HepG2 (cell line): ENCODE measurements around the gene ADCY9. TPM values are rescaled to one million over a fixed set of nuclear protein-coding genes. Genes with fewer than 3 reads are reported as not detected.

ENCODE experiments used
- ELF3 ChIP-seq: IDR thresholded peaks from 2 replicates; pipeline ENCODE4 v1.6.1; 2016; ENCODE audit warnings: missing genetic modification reagents, missing compliant biosample characterization
- ERF ChIP-seq: IDR thresholded peaks from 2 replicates; pipeline ENCODE4 v1.6.1; 2018; ENCODE audit warnings: missing biosample characterization, missing genetic modification reagents
- HNRNPL ChIP-seq: fragments of 200-400 bp; formaldehyde crosslinking; IDR thresholded peaks from 2 replicates; pipeline ENCODE4 v1.6.1; 2017; ENCODE audit warnings: mild to moderate bottlenecking, low read depth, low read length
- HNRNPUL1 ChIP-seq: fragments of 200-400 bp; formaldehyde crosslinking; IDR thresholded peaks from 2 replicates; pipeline ENCODE4 v1.6.1; 2017; ENCODE audit warnings: low read depth, mild to moderate bottlenecking, low read length, moderate library complexity
- MIXL1 ChIP-seq: IDR thresholded peaks from 2 replicates; pipeline ENCODE4 v1.6.1; 2016
- NONO ChIP-seq, 2 experiments: fragments of 450-650 bp in 1 of 2; sonication (generic) in 1 of 2; formaldehyde crosslinking in 1 of 2; IDR thresholded peaks in 1 of 2; conservative IDR thresholded peaks in 1 of 2; 2 replicates each; pipeline versions ENCODE4 v1.6.1 to v1.8.0; 2017 to 2022; ENCODE audit warnings: mild to moderate bottlenecking in 1 of 2, missing genetic modification reagents in 1 of 2, moderate library complexity in 1 of 2
- RFXANK ChIP-seq: IDR thresholded peaks from 2 replicates; pipeline ENCODE4 v1.6.1; 2016
- SAP130 ChIP-seq: IDR thresholded peaks from 2 replicates; pipeline ENCODE4 v1.6.1; 2016; ENCODE audit warnings: low read depth
- SP140L ChIP-seq: sonication (generic); formaldehyde crosslinking; IDR thresholded peaks from 2 replicates; pipeline ENCODE4 v1.4.0; 2020; ENCODE audit warnings: missing genetic modification reagents, borderline replicate concordance
- SYNCRIP ChIP-seq: fragments of 200-400 bp; formaldehyde crosslinking; IDR thresholded peaks from 2 replicates; pipeline ENCODE4 v1.6.1; 2018; ENCODE audit warnings: mild to moderate bottlenecking, low read depth, low read length; ENCODE audit not compliant: insufficient read depth
- ZBTB2 ChIP-seq: sonication (generic); formaldehyde crosslinking; IDR thresholded peaks from 2 replicates; pipeline ENCODE4 v1.8.0; 2022; ENCODE audit warnings: low read depth, missing genetic modification reagents
- ZBTB38 ChIP-seq: sonication (generic); formaldehyde crosslinking; IDR thresholded peaks from 2 replicates; pipeline ENCODE4 v1.5.1; 2020; ENCODE audit warnings: mild to moderate bottlenecking, missing genetic modification reagents
- ZNF124 ChIP-seq: sonication (generic); formaldehyde crosslinking; IDR thresholded peaks from 2 replicates; pipeline ENCODE4 v1.4.0; 2020; ENCODE audit warnings: missing genetic modification reagents
- ZNF326 ChIP-seq: sonication (generic); formaldehyde crosslinking; IDR thresholded peaks from 2 replicates; pipeline ENCODE4 v1.4.0; 2020; ENCODE audit warnings: missing genetic modification reagents, borderline replicate concordance
- ZNF34 ChIP-seq: sonication (generic); formaldehyde crosslinking; IDR thresholded peaks from 2 replicates; pipeline ENCODE4 v1.4.0; 2020; ENCODE audit warnings: mild to moderate bottlenecking, missing genetic modification reagents, borderline replicate concordance
- ZNF619 ChIP-seq: sonication (generic); formaldehyde crosslinking; IDR thresholded peaks from 2 replicates; pipeline ENCODE4 v1.4.0; 2020; ENCODE audit warnings: mild to moderate bottlenecking, missing genetic modification reagents
- ZNF724P ChIP-seq: sonication (generic); formaldehyde crosslinking; IDR thresholded peaks from 2 replicates; pipeline ENCODE4 v1.8.0; 2022; ENCODE audit warnings: missing genetic modification reagents, borderline replicate concordance
- polyA plus RNA-seq, 8 experiments: library from polyadenylated mRNA; depleted of rRNA in 3 of 8; stranded (reverse) in 7 of 8; unstranded in 1 of 8; fragments of >200 nt; fragmentation: Illumina TruSeq in 4 of 8; extraction: Trizol in 4 of 8; gene quantifications; 2 replicates each; pipeline versions ENCODE4 v1.2.1 to v1.2.3, GENCODE V29; 2011 to 2016; ENCODE audit warnings: low read depth in 4 of 8, missing spikeins in 1 of 8, mixed read lengths in 1 of 8; ENCODE audit not compliant: insufficient read depth in 1 of 8
- total RNA-seq, 5 experiments: library from RNA; depleted of rRNA; stranded (reverse); fragments of >200 nt; fragmentation: Illumina TruSeq; extraction: Trizol; gene quantifications; 2 replicates each; pipeline ENCODE4 v1.2.3, GENCODE V29; 2016; ENCODE audit warnings: low read depth in 1 of 5
- TF ChIP-seq, protein P1 (sequence below): sonication (generic); formaldehyde crosslinking; IDR thresholded peaks from 2 replicates; pipeline ENCODE4 v1.9.0; 2021; ENCODE audit warnings: missing genetic modification reagents, mild to moderate bottlenecking, borderline replicate concordance
- TF ChIP-seq, protein P2 (sequence below): sonication (generic); formaldehyde crosslinking; IDR thresholded peaks from 2 replicates; pipeline ENCODE4 v1.4.0; 2020; ENCODE audit warnings: missing genetic modification reagents, borderline replicate concordance
- TF ChIP-seq, protein P3 (sequence below), 2 experiments: sonication (generic) in 1 of 2; formaldehyde crosslinking in 1 of 2; IDR thresholded peaks; 2 replicates each; pipeline versions ENCODE4 v1.4.0 to v1.6.1; 2016 to 2020; ENCODE audit warnings: borderline replicate concordance in 1 of 2, low read depth in 1 of 2, mild to moderate bottlenecking in 1 of 2, missing genetic modification reagents in 1 of 2

The ADCY9 gene
- total and polyA plus RNA-seq, 2 of the 13 experiments (the other 11 are each of a cell fraction or from before 2014, with no cell fraction given), result 11.2 to 13.9 TPM

DNA sequence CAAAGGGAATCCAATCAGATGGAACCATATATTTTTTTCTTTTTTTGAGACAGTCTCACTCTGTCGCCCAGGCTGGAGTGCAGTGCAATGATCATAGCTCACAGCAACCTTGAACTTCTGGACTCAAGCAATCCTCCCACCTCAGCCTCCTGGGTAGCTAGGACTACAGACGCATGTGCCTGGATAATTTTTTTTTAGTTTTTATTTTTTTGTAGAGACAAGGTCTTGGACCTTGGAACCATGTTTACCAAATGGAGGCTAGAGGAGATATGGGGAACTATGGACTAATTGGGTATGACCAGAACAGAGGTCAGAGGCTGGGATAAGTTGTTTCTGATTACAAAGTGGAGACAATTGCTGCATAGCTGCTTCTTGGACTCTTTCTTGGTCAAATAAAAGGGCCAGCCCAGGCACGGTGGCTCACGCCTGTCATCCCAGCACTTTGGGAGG lies 41.2 kb upstream of the ADCY9 start (continued):
- TF ChIP-seq HNRNPL, result no peak
- no peak for TF ChIP-seq ELF3 (CRISPR knock-in tag)
- no peak for TF ChIP-seq NONO (IDR thresholded peaks at IDR 0.05)
- TF ChIP-seq NONO (CRISPR knock-in tag; conservative IDR thresholded peaks at IDR 0.05), result no peak
- TF ChIP-seq RFXANK (CRISPR knock-in tag), result no peak
- no peak for TF ChIP-seq ZNF34 (CRISPR knock-in tag)
- TF ChIP-seq SP140L, result no peak
- TF ChIP-seq SAP130, result peak; percentile 69
- peak; percentile 66; the same call in 1 of the 2 replicates for TF ChIP-seq MIXL1 (CRISPR knock-in tag)
- TF ChIP-seq, protein P1, sequence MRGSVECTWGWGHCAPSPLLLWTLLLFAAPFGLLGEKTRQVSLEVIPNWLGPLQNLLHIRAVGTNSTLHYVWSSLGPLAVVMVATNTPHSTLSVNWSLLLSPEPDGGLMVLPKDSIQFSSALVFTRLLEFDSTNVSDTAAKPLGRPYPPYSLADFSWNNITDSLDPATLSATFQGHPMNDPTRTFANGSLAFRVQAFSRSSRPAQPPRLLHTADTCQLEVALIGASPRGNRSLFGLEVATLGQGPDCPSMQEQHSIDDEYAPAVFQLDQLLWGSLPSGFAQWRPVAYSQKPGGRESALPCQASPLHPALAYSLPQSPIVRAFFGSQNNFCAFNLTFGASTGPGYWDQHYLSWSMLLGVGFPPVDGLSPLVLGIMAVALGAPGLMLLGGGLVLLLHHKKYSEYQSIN, result no peak
- TF ChIP-seq ERF (CRISPR knock-in tag), result no peak
- no peak for TF ChIP-seq ZBTB38 (CRISPR knock-in tag)
- TF ChIP-seq, protein P2, sequence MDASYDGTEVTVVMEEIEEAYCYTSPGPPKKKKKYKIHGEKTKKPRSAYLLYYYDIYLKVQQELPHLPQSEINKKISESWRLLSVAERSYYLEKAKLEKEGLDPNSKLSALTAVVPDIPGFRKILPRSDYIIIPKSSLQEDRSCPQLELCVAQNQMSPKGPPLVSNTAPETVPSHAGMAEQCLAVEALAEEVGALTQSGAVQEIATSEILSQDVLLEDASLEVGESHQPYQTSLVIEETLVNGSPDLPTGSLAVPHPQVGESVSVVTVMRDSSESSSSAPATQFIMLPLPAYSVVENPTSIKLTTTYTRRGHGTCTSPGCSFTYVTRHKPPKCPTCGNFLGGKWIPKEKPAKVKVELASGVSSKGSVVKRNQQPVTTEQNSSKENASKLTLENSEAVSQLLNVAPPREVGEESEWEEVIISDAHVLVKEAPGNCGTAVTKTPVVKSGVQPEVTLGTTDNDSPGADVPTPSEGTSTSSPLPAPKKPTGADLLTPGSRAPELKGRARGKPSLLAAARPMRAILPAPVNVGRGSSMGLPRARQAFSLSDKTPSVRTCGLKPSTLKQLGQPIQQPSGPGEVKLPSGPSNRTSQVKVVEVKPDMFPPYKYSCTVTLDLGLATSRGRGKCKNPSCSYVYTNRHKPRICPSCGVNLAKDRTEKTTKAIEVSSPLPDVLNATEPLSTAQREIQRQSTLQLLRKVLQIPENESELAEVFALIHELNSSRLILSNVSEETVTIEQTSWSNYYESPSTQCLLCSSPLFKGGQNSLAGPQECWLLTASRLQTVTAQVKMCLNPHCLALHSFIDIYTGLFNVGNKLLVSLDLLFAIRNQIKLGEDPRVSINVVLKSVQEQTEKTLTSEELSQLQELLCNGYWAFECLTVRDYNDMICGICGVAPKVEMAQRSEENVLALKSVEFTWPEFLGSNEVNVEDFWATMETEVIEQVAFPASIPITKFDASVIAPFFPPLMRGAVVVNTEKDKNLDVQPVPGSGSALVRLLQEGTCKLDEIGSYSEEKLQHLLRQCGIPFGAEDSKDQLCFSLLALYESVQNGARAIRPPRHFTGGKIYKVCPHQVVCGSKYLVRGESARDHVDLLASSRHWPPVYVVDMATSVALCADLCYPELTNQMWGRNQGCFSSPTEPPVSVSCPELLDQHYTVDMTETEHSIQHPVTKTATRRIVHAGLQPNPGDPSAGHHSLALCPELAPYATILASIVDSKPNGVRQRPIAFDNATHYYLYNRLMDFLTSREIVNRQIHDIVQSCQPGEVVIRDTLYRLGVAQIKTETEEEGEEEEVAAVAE, result no peak
- TF ChIP-seq HNRNPUL1, result no peak
- no peak for TF ChIP-seq ZBTB2 (CRISPR knock-in tag)
- no peak for TF ChIP-seq ZNF619 (CRISPR knock-in tag)
- TF ChIP-seq SYNCRIP, result no peak
- no peak for TF ChIP-seq ZNF724P (CRISPR knock-in tag)
- TF ChIP-seq, protein P3, sequence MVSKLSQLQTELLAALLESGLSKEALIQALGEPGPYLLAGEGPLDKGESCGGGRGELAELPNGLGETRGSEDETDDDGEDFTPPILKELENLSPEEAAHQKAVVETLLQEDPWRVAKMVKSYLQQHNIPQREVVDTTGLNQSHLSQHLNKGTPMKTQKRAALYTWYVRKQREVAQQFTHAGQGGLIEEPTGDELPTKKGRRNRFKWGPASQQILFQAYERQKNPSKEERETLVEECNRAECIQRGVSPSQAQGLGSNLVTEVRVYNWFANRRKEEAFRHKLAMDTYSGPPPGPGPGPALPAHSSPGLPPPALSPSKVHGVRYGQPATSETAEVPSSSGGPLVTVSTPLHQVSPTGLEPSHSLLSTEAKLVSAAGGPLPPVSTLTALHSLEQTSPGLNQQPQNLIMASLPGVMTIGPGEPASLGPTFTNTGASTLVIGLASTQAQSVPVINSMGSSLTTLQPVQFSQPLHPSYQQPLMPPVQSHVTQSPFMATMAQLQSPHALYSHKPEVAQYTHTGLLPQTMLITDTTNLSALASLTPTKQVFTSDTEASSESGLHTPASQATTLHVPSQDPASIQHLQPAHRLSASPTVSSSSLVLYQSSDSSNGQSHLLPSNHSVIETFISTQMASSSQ (IDR thresholded peaks at IDR 0.05; ENCODE audit: low read depth), result no peak
- TF ChIP-seq, protein P3 (CRISPR knock-in tag; IDR thresholded peaks at IDR 0.05; ENCODE audit: borderline replicate concordance), result no peak
- no peak for TF ChIP-seq ZNF326 (CRISPR knock-in tag)
- TF ChIP-seq ZNF124 (CRISPR knock-in tag), result no peak
